ENCODE measurements around the gene ECM2. TPM values are rescaled to one million over a fixed set of nuclear protein-coding genes. Genes with fewer than 3 reads are reported as not detected.

ECM2 gene
- total RNA-seq, 4 donors from 2014 or later, result 9.6 to 20.1 (median 12.1) TPM

DNA sequence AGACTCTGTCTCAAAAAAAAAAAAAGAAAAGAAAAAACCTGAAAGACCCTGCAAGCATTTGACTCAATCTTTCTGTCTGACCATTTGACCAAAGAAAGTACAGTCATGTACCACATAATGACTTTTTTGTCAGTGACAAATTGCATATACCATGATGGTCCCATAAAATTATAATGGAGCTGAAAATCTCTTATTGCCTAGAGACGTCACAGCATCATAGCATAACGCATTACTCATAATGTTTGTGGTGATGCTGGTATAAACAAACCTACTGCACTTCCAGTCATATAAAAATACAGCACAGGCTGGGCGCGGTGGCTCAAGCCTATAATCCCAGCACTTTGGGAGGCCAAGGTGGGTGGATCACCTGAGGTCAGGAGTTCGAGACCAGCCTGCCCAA lies 10.5 kb downstream of the ECM2 start:
- no peak overlapping the region for H3K27ac ChIP-seq
- no peak for TF ChIP-seq POLR2A (IDR thresholded peaks at IDR 0.05)
- no peak for TF ChIP-seq CTCF (IDR thresholded peaks at IDR 0.05)
- no peaks in the 10 kb centered on the region for H3K4me1 ChIP-seq
- no peaks in the 10 kb centered on the region for H3K9me3 ChIP-seq
- no peaks in the 10 kb centered on the region for H3K27me3 ChIP-seq
- DNase-seq, result no peak
- no peaks in the 10 kb centered on the region for H3K36me3 ChIP-seq
- no peak overlapping the region for H3K4me3 ChIP-seq

- H3K9me3 ChIP-seq, result no peaks in the 10 kb centered on the region
- no peak overlapping the region for H3K27ac ChIP-seq
- TF ChIP-seq POLR2A (IDR thresholded peaks at IDR 0.05) (no peak), CTCF (IDR thresholded peaks at IDR 0.05) (no peak)
- DNase-seq, result no peak
- H3K36me3 ChIP-seq, result no peaks in the 10 kb centered on the region
- H3K27me3 ChIP-seq, result no peaks in the 10 kb centered on the region
- H3K4me3 ChIP-seq, result no peak overlapping the region
- H3K4me1 ChIP-seq, result no peaks in the 10 kb centered on the region
These were observed 10.9 kb downstream of the ECM2 start for GRCh38 chr9:92524881-92525280.

GRCh38 chr9:92522983-92523970 lies 12.5 kb downstream of the ECM2 start:
- H3K36me3 ChIP-seq, result no peaks in the 10 kb centered on the region
- TF ChIP-seq CTCF (IDR thresholded peaks at IDR 0.05), result no peak
- no peak for TF ChIP-seq POLR2A (IDR thresholded peaks at IDR 0.05)
- no peak overlapping the region for H3K27ac ChIP-seq
- H3K9me3 ChIP-seq, result no peaks in the 10 kb centered on the region
- no peak for DNase-seq
- H3K4me3 ChIP-seq, result no peak overlapping the region
- H3K27me3 ChIP-seq, result no peaks in the 10 kb centered on the region
- no peaks in the 10 kb centered on the region for H3K4me1 ChIP-seq

DNA sequence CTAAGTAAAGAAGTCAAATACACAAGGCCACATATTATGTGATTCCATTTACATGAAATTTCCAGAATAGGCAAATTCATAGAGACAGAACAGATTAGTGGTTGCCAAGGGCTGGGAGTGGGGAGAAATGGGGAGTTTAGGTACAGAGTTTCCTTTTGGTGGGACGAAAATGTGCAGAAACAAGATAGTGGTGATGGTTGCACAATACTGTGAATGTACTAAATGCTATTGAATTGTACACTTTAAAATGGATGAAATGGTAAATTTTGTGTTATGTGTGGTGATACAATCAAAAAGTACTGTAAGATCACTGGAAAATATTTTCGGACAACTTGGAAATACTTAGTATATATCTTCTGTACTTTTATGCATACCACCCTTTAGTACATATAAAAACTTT lies 15.0 kb downstream of the ECM2 start:
- TF ChIP-seq CTCF (IDR thresholded peaks at IDR 0.05) (no peak), POLR2A (IDR thresholded peaks at IDR 0.05) (no peak)
- no peak overlapping the region for H3K4me3 ChIP-seq
- H3K27me3 ChIP-seq, result no peaks in the 10 kb centered on the region
- no peak for DNase-seq
- H3K27ac ChIP-seq, result no peak overlapping the region
- no peaks in the 10 kb centered on the region for H3K9me3 ChIP-seq
- no peaks in the 10 kb centered on the region for H3K4me1 ChIP-seq
- no peaks in the 10 kb centered on the region for H3K36me3 ChIP-seq

DNA sequence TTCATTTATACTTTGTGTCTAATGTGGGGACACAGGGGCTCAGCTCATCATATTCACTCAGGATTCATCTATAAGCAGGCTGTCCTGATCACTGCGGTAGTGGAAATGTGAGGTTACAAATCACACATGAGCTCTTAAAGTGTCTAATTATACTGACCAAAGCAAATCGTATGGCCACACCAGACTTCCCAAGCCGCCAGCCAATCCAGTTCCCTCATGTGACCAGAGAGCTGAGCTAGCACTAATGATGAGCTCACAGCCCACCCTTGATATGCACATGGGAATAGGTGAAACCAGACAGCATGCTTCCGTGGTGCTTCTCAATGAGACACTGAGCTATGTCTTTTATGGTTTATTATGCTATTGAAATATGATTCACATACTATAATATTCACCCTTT lies 17.6 kb downstream of the ECM2 start:
- no peak overlapping the region for H3K27ac ChIP-seq
- H3K4me3 ChIP-seq, result no peak overlapping the region
- TF ChIP-seq POLR2A (IDR thresholded peaks at IDR 0.05), result no peak
- no peak for TF ChIP-seq CTCF (IDR thresholded peaks at IDR 0.05)
- H3K9me3 ChIP-seq, result no peaks in the 10 kb centered on the region
- no peaks in the 10 kb centered on the region for H3K4me1 ChIP-seq
- no peaks in the 10 kb centered on the region for H3K36me3 ChIP-seq
- DNase-seq, result no peak
- H3K27me3 ChIP-seq, result no peaks in the 10 kb centered on the region

All from Peyer's patch (tissue), 4 donors.